Esophagus squamous epithelium (tissue), 4 donors: ENCODE measurements around the gene KCNK4.

Experiments used
- CTCF ChIP-seq, 6 experiments: fragments of 450-650 bp in 4 of 6; fragments of 200-600 bp in 2 of 6; sonication (generic) in 2 of 6; IDR thresholded peaks; one replicate each; pipeline ENCODE4 v1.5.1; 2016 to 2019; ENCODE audit warnings: antibody characterized with exemption in 6 of 6, mild to moderate bottlenecking in 4 of 6, moderate library complexity in 4 of 6
- POLR2A ChIP-seq, 4 donors: fragments of 450-650 bp; IDR thresholded peaks; one replicate each; pipeline ENCODE4 v1.6.1; 2017; ENCODE audit warnings: antibody characterized with exemption in 4 of 4, mild to moderate bottlenecking in 4 of 4, moderate library complexity in 3 of 4

- no peak for TF ChIP-seq POLR2A (IDR thresholded peaks at IDR 0.05)
- no peak for TF ChIP-seq CTCF (IDR thresholded peaks at IDR 0.05)
These were observed 8.9 kb downstream of the KCNK4 start, which contains the start of gene CATSPERZ for GRCh38 chr11:64299847-64300648.
